HepG2 (cell line): Measurements from ENCODE around the gene CNKSR3. TPM values are rescaled to one million over a fixed set of nuclear protein-coding genes. Genes with fewer than 3 reads are reported as not detected.

Experiments used
- CBFB ChIP-seq: sonication (generic); formaldehyde crosslinking; IDR thresholded peaks from 2 replicates; pipeline ENCODE4 v1.4.0; 2020; ENCODE audit warnings: missing genetic modification reagents
- DNMT3B ChIP-seq: conservative IDR thresholded peaks from 2 replicates; pipeline ENCODE4 v1.6.1; 2016; ENCODE audit warnings: missing biosample characterization, control low read depth
- E2F5 ChIP-seq: sonication (generic); formaldehyde crosslinking; conservative IDR thresholded peaks from 2 replicates; pipeline ENCODE4 v1.4.0; 2020; ENCODE audit warnings: missing genetic modification reagents
- GPN1 ChIP-seq: sonication (generic); formaldehyde crosslinking; IDR thresholded peaks from 2 replicates; pipeline ENCODE4 v1.5.1; 2020; ENCODE audit warnings: missing genetic modification reagents, borderline replicate concordance
- JUND ChIP-seq: sonication (generic); formaldehyde crosslinking; IDR thresholded peaks from 2 replicates; pipeline ENCODE4 v1.8.0; 2022; ENCODE audit warnings: mild to moderate bottlenecking, missing genetic modification reagents
- KDM5B ChIP-seq: sonication (generic); formaldehyde crosslinking; IDR thresholded peaks from 2 replicates; pipeline ENCODE4 v1.4.0; 2020; ENCODE audit warnings: missing genetic modification reagents, mild to moderate bottlenecking, borderline replicate concordance
- PAXIP1 ChIP-seq: sonication (generic); formaldehyde crosslinking; conservative IDR thresholded peaks from 2 replicates; pipeline ENCODE4 v1.4.0; 2020; ENCODE audit warnings: mild to moderate bottlenecking, missing genetic modification reagents, moderate library complexity
- RAD21 ChIP-seq: fragments of 450-650 bp; formaldehyde crosslinking; IDR thresholded peaks from 2 replicates; pipeline ENCODE4 v1.5.0; 2020; ENCODE audit warnings: mild to moderate bottlenecking
- TOPORS ChIP-seq: sonication (generic); formaldehyde crosslinking; IDR thresholded peaks from 2 replicates; pipeline ENCODE4 v1.8.0; 2023; ENCODE audit warnings: mild to moderate bottlenecking, missing genetic modification reagents
- TP53 ChIP-seq: sonication (generic); formaldehyde crosslinking; conservative IDR thresholded peaks from 2 replicates; pipeline ENCODE4 v1.4.0; 2020; ENCODE audit warnings: missing genetic modification reagents
- ZBTB42 ChIP-seq: sonication (generic); formaldehyde crosslinking; IDR thresholded peaks from 2 replicates; pipeline ENCODE4 v1.5.0; 2020; ENCODE audit warnings: mild to moderate bottlenecking, missing genetic modification reagents
- ZNF205 ChIP-seq: IDR thresholded peaks from 2 replicates; pipeline ENCODE4 v1.6.1; 2018; ENCODE audit warnings: missing biosample characterization, missing genetic modification reagents
- ZNF44 ChIP-seq: sonication (generic); formaldehyde crosslinking; IDR thresholded peaks from 2 replicates; pipeline ENCODE4 v1.5.1; 2020; ENCODE audit warnings: mild to moderate bottlenecking, missing genetic modification reagents
- ZNF441 ChIP-seq: sonication (generic); formaldehyde crosslinking; IDR thresholded peaks from 2 replicates; pipeline ENCODE4 v1.7.0; 2021; ENCODE audit warnings: missing genetic modification reagents, borderline replicate concordance
- ZNF460 ChIP-seq: sonication (generic); formaldehyde crosslinking; IDR thresholded peaks from 2 replicates; pipeline ENCODE4 v1.5.1; 2020; ENCODE audit warnings: missing genetic modification reagents, mild to moderate bottlenecking, borderline replicate concordance
- ZNF552 ChIP-seq: sonication (generic); formaldehyde crosslinking; IDR thresholded peaks from 2 replicates; pipeline ENCODE4 v1.9.0; 2022; ENCODE audit warnings: missing genetic modification reagents, mild to moderate bottlenecking, borderline replicate concordance
- ZNF687 ChIP-seq: sonication (generic); formaldehyde crosslinking; IDR thresholded peaks from 2 replicates; pipeline ENCODE4 v1.5.1; 2020; ENCODE audit warnings: mild to moderate bottlenecking, missing genetic modification reagents, moderate library complexity
- polyA plus RNA-seq, 8 experiments: library from polyadenylated mRNA; depleted of rRNA in 3 of 8; stranded (reverse) in 7 of 8; unstranded in 1 of 8; fragments of >200 nt; fragmentation: Illumina TruSeq in 4 of 8; extraction: Trizol in 4 of 8; gene quantifications; 2 replicates each; pipeline versions ENCODE4 v1.2.1 to v1.2.3, GENCODE V29; 2011 to 2016; ENCODE audit warnings: low read depth in 4 of 8, missing spikeins in 1 of 8, mixed read lengths in 1 of 8; ENCODE audit not compliant: insufficient read depth in 1 of 8
- total RNA-seq, 5 experiments: library from RNA; depleted of rRNA; stranded (reverse); fragments of >200 nt; fragmentation: Illumina TruSeq; extraction: Trizol; gene quantifications; 2 replicates each; pipeline ENCODE4 v1.2.3, GENCODE V29; 2016; ENCODE audit warnings: low read depth in 1 of 5
- TF ChIP-seq, protein P1 (sequence below): sonication (generic); formaldehyde crosslinking; IDR thresholded peaks from 2 replicates; pipeline ENCODE4 v1.5.0; 2020; ENCODE audit warnings: mild to moderate bottlenecking, missing genetic modification reagents

Gene CNKSR3
- total and polyA plus RNA-seq, 2 of the 13 experiments (the other 11 are each of a cell fraction or from before 2014, with no cell fraction given): 9.2 to 38.6 TPM

DNA sequence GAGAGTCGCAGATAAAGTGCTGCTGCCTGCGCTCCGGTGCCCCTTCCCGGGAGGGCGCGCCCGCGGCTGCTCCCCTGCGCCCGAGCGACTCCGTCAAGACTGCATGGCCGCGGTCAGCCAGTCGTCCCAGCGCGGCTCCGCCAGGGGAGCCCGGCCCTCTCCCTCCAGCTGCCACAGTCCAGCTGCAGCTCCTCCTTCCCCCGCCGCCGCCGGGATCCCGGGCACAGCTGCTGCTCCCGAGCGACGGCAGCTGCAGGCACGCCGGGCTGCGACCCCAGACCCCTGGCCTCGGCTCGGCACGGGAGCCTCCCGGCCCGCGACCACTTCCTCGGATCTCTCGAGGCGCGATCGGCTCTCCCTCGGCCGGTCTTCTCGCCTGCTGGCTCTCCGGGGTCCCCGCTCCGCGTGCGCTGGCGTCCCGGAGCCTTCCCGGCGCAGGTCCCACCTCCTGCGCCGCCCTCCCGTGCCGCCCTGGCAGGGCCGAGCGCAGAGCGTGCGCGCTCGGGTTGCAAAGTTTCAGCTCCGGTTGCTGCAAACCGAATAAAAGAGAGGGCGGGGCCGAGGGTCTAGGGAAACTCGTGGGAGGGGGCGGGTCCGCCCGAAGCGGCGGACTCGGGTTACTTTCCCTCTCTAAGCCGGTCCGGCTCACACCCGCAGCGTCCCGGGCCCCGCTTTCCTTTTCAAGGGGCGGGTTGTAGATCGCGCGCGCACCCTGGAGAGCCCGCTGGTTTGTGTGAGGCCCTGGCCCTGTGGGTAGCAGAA, at the start of gene CNKSR3 (continued):
- TF ChIP-seq ZNF441 (no peak; the same call in 1 of the 2 replicates), ZNF687 (peak; percentile 86), ZNF460 (CRISPR knock-in tag) (no peak; the same call in 1 of the 2 replicates), E2F5 (0 out of 2 replicates have a peak, but pooled peaks have one; percentile 50), JUND (CRISPR knock-in tag) (no peak), ZNF44 (CRISPR knock-in tag) (no peak), ZBTB42 (CRISPR knock-in tag) (peak; percentile 40; the same call in 1 of the 2 replicates), TP53 (CRISPR knock-in tag) (no peak), KDM5B (CRISPR knock-in tag) (no peak; the same call in 1 of the 2 replicates), GPN1 (CRISPR knock-in tag) (no peak), ZNF205 (CRISPR knock-in tag) (peak; percentile 84), DNMT3B (0 out of 2 replicates have a peak, but pooled peaks have one; percentile 13), TOPORS (CRISPR knock-in tag) (no peak), PAXIP1 (CRISPR knock-in tag) (peak; percentile 73), ZNF552 (CRISPR knock-in tag) (no peak), CBFB (CRISPR knock-in tag) (peak; percentile 65; the same call in 1 of the 2 replicates), RAD21 (CRISPR knock-in tag) (peak; percentile 73)
- TF ChIP-seq, protein P1, sequence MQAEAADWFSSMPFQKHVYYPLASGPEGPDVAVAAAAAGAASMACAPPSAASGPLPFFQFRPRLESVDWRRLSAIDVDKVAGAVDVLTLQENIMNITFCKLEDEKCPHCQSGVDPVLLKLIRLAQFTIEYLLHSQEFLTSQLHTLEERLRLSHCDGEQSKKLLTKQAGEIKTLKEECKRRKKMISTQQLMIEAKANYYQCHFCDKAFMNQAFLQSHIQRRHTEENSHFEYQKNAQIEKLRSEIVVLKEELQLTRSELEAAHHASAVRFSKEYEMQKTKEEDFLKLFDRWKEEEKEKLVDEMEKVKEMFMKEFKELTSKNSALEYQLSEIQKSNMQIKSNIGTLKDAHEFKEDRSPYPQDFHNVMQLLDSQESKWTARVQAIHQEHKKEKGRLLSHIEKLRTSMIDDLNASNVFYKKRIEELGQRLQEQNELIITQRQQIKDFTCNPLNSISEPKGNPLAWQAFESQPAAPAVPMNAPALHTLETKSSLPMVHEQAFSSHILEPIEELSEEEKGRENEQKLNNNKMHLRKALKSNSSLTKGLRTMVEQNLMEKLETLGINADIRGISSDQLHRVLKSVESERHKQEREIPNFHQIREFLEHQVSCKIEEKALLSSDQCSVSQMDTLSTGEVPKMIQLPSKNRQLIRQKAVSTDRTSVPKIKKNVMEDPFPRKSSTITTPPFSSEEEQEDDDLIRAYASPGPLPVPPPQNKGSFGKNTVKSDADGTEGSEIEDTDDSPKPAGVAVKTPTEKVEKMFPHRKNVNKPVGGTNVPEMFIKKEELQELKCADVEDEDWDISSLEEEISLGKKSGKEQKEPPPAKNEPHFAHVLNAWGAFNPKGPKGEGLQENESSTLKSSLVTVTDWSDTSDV (CRISPR knock-in tag): 0 out of 2 replicates have a peak, but pooled peaks have one; percentile 74
